H1 (cell line): ENCODE results near the gene CAMK2G. TPM values are rescaled to one million over a fixed set of nuclear protein-coding genes. Genes with fewer than 3 reads are reported as not detected.

Experiments used
- CHD7 ChIP-seq: fragments of 300-600 bp; sonication (generic); IDR thresholded peaks from 2 replicates; pipeline ENCODE4 v1.7.1; 2012; ENCODE audit warnings: low read length, moderate library complexity, mild to moderate bottlenecking, inconsistent platforms; ENCODE audit not compliant: insufficient replicate concordance
- FOSL1 ChIP-seq: IDR thresholded peaks from 2 replicates; pipeline ENCODE4 v1.6.1; 2011; ENCODE audit warnings: mild to moderate bottlenecking, low read depth, low read length, moderate library complexity; ENCODE audit not compliant: insufficient read depth
- MAFK ChIP-seq: IDR thresholded peaks from 2 replicates; pipeline ENCODE4 v1.6.1; 2012; ENCODE audit warnings: low read depth, mild to moderate bottlenecking, improper control_type of control experiment, low read length
- PHF8 ChIP-seq: fragments of 200-600 bp; sonication (generic); conservative IDR thresholded peaks from 2 replicates; pipeline ENCODE4 v1.7.1; 2012; ENCODE audit warnings: low read depth, mild to moderate bottlenecking, inconsistent platforms, low read length, moderate library complexity
- RXRA ChIP-seq: IDR thresholded peaks from 2 replicates; pipeline ENCODE4 v1.6.1; 2011; ENCODE audit warnings: low read depth, mild to moderate bottlenecking, low read length, moderate library complexity; ENCODE audit not compliant: insufficient read depth
- SIN3A ChIP-seq, 2 experiments: IDR thresholded peaks in 1 of 2; conservative IDR thresholded peaks in 1 of 2; 2 replicates each; pipeline ENCODE4 v1.6.1; 2011 to 2012; ENCODE audit warnings: low read length in 2 of 2, improper control_type of control experiment in 1 of 2, low read depth in 1 of 2, mild to moderate bottlenecking in 1 of 2
- SP2 ChIP-seq: IDR thresholded peaks from 2 replicates; pipeline ENCODE4 v1.6.1; 2012; ENCODE audit warnings: mild to moderate bottlenecking, low read length, inconsistent platforms
- SUZ12 ChIP-seq: fragments of 200-600 bp; sonication (generic); IDR thresholded peaks from 2 replicates; pipeline ENCODE4 v1.6.1; 2012; ENCODE audit warnings: mild to moderate bottlenecking, inconsistent platforms, low read length, moderate library complexity, mixed read lengths
- ZNF274 ChIP-seq: IDR thresholded peaks from 2 replicates; pipeline ENCODE4 v1.7.0; 2012; ENCODE audit warnings: low read length, borderline replicate concordance; ENCODE audit errors: extremely low read depth
- polyA plus RNA-seq, 7 experiments: library from polyadenylated mRNA; depleted of rRNA in 3 of 7; stranded (reverse) in 5 of 7; unstranded in 2 of 7; fragments of >200 nt in 5 of 7; fragments of 200-250 nt in 2 of 7; gene quantifications; 1 replicate in 5 of 7; 2 replicates in 1 of 7; 4 replicates in 1 of 7; pipeline versions ENCODE4 v1.2.1 to v1.2.3, GENCODE V29; 2011 to 2013; ENCODE audit warnings: missing spikeins in 2 of 7, mixed read lengths in 2 of 7
- total RNA-seq: library from RNA; stranded (reverse); fragmentation: NEBNext Ultra II Directional; extraction: Animal tissue kit (Norgen Biotek cat#: 25700); gene quantifications from 2 replicates; pipeline ENCODE4 v1.2.1, GENCODE V29; 2021

CAMK2G gene
- total and polyA plus RNA-seq, 2 of the 8 experiments (the other 6 are each of a cell fraction or from before 2014, with no cell fraction given): 28.9 to 31.7 TPM

GRCh38 chr10:73842349-73842748 lies 32.0 kb downstream of the CAMK2G start (continued):
- TF ChIP-seq CHD7 (no peak), PHF8 (no peak), ZNF274 (no peak), SP2 (no peak), MAFK (no peak), RXRA (no peak), SUZ12 (no peak), FOSL1 (no peak), SIN3A (conservative IDR thresholded peaks at IDR 0.05 in 1 of 2, IDR thresholded peaks at IDR 0.05 in 1 of 2; ENCODE audit: low read depth in 1 of 2, low read length in 2 of 2) (no peak)
